GM21576 (cell line): Measurements from ENCODE around the gene GRID2.

Source experiments
- ATAC-seq: cut with Tn5 transposase; IDR thresholded peaks from one replicate; pipeline ENCODE4 v1.9.1; 2021; ENCODE audit warnings: mild to moderate bottlenecking, moderate library complexity; ENCODE audit not compliant: unreplicated experiment

The GRID2 gene

GRCh38 chr4:92520563-92520962 lies 216.8 kb downstream of the GRID2 start:
- no peak for ATAC-seq

- ATAC-seq, result no peak
Observed at GRCh38 chr4:92521941-92522340, 218.2 kb downstream of the GRID2 start.

- no peak for ATAC-seq
Observed at GRCh38 chr4:92522356-92522755, 218.6 kb downstream of the GRID2 start.

GRCh38 chr4:92524131-92524530 lies 220.4 kb downstream of the GRID2 start:
- ATAC-seq, result no peak

GRCh38 chr4:92528541-92528940 lies 224.8 kb downstream of the GRID2 start:
- ATAC-seq, result no peak

- no peak for ATAC-seq
Observed at GRCh38 chr4:92529510-92529909, 225.7 kb downstream of the GRID2 start.

- ATAC-seq, result no peak
Observed at GRCh38 chr4:92535599-92535998, 231.8 kb downstream of the GRID2 start.

- no peak for ATAC-seq
Observed at GRCh38 chr4:92551616-92552015, 247.8 kb downstream of the GRID2 start.

- ATAC-seq, result no peak
Observed at GRCh38 chr4:92566269-92566668, 262.5 kb downstream of the GRID2 start.

GRCh38 chr4:92580816-92581215 lies 277.1 kb downstream of the GRID2 start:
- ATAC-seq, result no peak

GRCh38 chr4:92599044-92599443 lies 295.3 kb downstream of the GRID2 start:
- no peak for ATAC-seq

GRCh38 chr4:92600638-92601037 lies 296.9 kb downstream of the GRID2 start:
- ATAC-seq, result no peak

GRCh38 chr4:92606227-92606626 lies 302.5 kb downstream of the GRID2 start:
- ATAC-seq, result no peak

- ATAC-seq, result no peak
Observed at GRCh38 chr4:92615049-92615448, 311.3 kb downstream of the GRID2 start.

GRCh38 chr4:92618968-92619367 lies 315.2 kb downstream of the GRID2 start:
- ATAC-seq, result no peak

GRCh38 chr4:92629302-92629701 lies 325.5 kb downstream of the GRID2 start:
- no peak for ATAC-seq

- ATAC-seq, result no peak
Observed at GRCh38 chr4:92634882-92635281, 331.1 kb downstream of the GRID2 start.

GRCh38 chr4:92636038-92636806 lies 332.5 kb downstream of the GRID2 start:
- no peak for ATAC-seq

GRCh38 chr4:92641409-92641808 lies 337.6 kb downstream of the GRID2 start:
- no peak for ATAC-seq

GRCh38 chr4:92646826-92647225 lies 343.1 kb downstream of the GRID2 start:
- no peak for ATAC-seq

GRCh38 chr4:92651536-92651935 lies 347.8 kb downstream of the GRID2 start:
- no peak for ATAC-seq

- ATAC-seq, result no peak
Observed at GRCh38 chr4:92654084-92654483, 350.3 kb downstream of the GRID2 start.

GRCh38 chr4:92657695-92658094 lies 353.9 kb downstream of the GRID2 start:
- ATAC-seq, result no peak
